Measurements from ENCODE around the gene ANTXR2.

DNA sequence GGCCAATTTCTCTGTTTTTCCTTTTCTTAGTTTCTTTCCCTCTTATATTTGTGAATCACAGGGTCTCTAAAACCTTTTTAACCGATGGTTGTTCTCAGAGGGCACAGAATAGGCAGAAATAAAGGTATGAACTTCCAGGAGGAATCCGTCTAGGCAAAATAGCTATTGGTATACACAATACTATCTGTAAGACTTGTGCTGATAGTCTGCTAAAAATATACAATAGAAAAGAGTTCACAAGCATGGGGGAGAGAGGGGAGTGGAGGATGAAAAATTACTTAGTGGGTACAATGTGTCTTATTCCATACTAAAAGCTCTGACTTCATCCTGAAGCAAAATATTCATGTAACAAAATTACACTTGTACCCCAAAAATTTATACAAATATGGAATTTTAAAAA lies 30.2 kb downstream of the ANTXR2 start:
- TF ChIP-seq CTCF (IDR thresholded peaks at IDR 0.05) (no peak), POLR2A (IDR thresholded peaks at IDR 0.05) (no peak)

All from uterus (tissue), 2 donors.